Measurements from ENCODE around the gene CENPW. TPM values are rescaled to one million over a fixed set of nuclear protein-coding genes. Genes with fewer than 3 reads are reported as not detected.

CENPW gene
- total and polyA plus RNA-seq, 2 experiments from 2014 or later = 16.5 to 303 TPM

DNA sequence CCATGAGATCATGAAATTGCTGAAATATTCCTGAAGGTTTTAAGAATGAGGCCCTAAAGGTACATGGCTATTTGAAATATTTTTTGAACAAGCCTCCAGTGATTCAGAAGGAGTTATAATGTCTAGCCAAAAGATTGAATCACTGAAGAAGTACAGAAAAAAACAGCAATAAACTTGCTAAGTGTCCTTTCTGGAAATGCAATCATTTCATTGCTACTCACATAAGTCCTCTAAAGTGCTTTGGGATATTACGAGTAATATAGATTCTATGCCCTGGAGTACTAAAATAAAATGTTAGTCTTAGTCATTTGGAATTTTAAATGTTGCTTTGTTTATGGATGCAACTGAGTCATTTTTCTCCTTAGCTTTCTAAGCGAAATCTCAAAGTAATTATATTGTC lies 32.7 kb downstream of the CENPW start (continued):
- TF ChIP-seq, protein P1, sequence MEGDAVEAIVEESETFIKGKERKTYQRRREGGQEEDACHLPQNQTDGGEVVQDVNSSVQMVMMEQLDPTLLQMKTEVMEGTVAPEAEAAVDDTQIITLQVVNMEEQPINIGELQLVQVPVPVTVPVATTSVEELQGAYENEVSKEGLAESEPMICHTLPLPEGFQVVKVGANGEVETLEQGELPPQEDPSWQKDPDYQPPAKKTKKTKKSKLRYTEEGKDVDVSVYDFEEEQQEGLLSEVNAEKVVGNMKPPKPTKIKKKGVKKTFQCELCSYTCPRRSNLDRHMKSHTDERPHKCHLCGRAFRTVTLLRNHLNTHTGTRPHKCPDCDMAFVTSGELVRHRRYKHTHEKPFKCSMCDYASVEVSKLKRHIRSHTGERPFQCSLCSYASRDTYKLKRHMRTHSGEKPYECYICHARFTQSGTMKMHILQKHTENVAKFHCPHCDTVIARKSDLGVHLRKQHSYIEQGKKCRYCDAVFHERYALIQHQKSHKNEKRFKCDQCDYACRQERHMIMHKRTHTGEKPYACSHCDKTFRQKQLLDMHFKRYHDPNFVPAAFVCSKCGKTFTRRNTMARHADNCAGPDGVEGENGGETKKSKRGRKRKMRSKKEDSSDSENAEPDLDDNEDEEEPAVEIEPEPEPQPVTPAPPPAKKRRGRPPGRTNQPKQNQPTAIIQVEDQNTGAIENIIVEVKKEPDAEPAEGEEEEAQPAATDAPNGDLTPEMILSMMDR (conservative IDR thresholded peaks at IDR 0.05; ENCODE audit: low read depth in 2 of 2) = no peak
- TF ChIP-seq, protein P2, sequence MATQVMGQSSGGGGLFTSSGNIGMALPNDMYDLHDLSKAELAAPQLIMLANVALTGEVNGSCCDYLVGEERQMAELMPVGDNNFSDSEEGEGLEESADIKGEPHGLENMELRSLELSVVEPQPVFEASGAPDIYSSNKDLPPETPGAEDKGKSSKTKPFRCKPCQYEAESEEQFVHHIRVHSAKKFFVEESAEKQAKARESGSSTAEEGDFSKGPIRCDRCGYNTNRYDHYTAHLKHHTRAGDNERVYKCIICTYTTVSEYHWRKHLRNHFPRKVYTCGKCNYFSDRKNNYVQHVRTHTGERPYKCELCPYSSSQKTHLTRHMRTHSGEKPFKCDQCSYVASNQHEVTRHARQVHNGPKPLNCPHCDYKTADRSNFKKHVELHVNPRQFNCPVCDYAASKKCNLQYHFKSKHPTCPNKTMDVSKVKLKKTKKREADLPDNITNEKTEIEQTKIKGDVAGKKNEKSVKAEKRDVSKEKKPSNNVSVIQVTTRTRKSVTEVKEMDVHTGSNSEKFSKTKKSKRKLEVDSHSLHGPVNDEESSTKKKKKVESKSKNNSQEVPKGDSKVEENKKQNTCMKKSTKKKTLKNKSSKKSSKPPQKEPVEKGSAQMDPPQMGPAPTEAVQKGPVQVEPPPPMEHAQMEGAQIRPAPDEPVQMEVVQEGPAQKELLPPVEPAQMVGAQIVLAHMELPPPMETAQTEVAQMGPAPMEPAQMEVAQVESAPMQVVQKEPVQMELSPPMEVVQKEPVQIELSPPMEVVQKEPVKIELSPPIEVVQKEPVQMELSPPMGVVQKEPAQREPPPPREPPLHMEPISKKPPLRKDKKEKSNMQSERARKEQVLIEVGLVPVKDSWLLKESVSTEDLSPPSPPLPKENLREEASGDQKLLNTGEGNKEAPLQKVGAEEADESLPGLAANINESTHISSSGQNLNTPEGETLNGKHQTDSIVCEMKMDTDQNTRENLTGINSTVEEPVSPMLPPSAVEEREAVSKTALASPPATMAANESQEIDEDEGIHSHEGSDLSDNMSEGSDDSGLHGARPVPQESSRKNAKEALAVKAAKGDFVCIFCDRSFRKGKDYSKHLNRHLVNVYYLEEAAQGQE (IDR thresholded peaks at IDR 0.05; ENCODE audit: unreplicated experiment) = no peak

DNA sequence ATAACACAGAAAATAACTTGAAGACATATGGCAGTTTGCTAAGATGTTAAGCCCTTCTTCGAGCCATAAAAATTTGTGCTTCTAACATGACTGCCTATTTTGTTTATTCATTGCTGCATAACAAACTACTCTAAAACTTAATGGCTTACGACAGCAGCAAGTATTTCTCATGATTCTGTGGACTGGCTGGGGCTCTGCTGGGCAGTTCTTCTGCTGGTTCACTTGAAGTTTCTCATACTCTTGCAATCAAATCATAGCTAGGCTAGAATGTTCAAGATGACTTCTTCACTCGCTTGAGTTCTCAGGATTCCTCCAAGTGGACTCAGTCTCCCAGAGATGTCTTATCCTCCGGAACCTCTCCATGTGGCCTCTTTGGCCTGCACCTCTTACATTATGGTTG lies 33.4 kb downstream of the CENPW start:
- no peak for ATAC-seq
- DNase-seq (ENCODE audit: low spot score) = no peak
- Histone ChIP-seq H3K9me2 (ENCODE audit: insufficient read depth) (0 out of 2 replicates have a peak, but pooled peaks cover 4% of the 10 kb centered on the region), H2AFZ (no peak overlapping the region), H3K4me2 (no peak overlapping the region), H4K20me1 (replicated peaks; ENCODE audit: insufficient read depth) (no peaks in the 10 kb centered on the region; the same call in 1 of the 2 replicates), H3K27ac (ENCODE audit: low read depth) (no peak overlapping the region), H3K4me3 (no peak overlapping the region), H3K4me1 (ENCODE audit: insufficient read depth) (no peaks in the 10 kb centered on the region), H3F3A (replicated peaks; ENCODE audit: low read depth) (no peaks in the 10 kb centered on the region), H3K27me3 (ENCODE audit: insufficient read depth) (no peaks in the 10 kb centered on the region), H3K36me3 (ENCODE audit: insufficient read depth) (no peaks in the 10 kb centered on the region), H3K79me2 (replicated peaks; ENCODE audit: insufficient read depth) (peaks cover 12% of the 10 kb centered on the region; the same call in 1 of the 2 replicates)
- no peak overlapping the region for H3K27ac Mint-ChIP-seq
- peaks cover 11% of the 10 kb centered on the region; the same call in 2 of the 3 replicates for H3K36me3 Mint-ChIP-seq (ENCODE audit: low read depth)
- peaks cover 8% of the 10 kb centered on the region; the same call in 2 of the 3 replicates for H3K4me1 Mint-ChIP-seq
- H3K4me3 Mint-ChIP-seq = no peak overlapping the region
- no peaks in the 10 kb centered on the region for H3K27me3 Mint-ChIP-seq (ENCODE audit: insufficient read depth, low read depth, poor library complexity)
- no peaks in the 10 kb centered on the region for H3K9me3 Mint-ChIP-seq
- no peak for TF ChIP-seq ZNF114 (CRISPR knock-in tag; IDR thresholded peaks at IDR 0.05)
- TF ChIP-seq POLR2AphosphoS5 (IDR thresholded peaks at IDR 0.05; ENCODE audit: low read depth) = no peak
- TF ChIP-seq, protein P1 (conservative IDR thresholded peaks at IDR 0.05; ENCODE audit: low read depth in 2 of 2) = no peak
- peak; percentile 78 for TF ChIP-seq ZNF331 (CRISPR knock-in tag; IDR thresholded peaks at IDR 0.05; ENCODE audit: low read depth)
